HG03565 (cell line): ENCODE data around the gene HSD17B12.
"Not testable (repeated sequence)": the region's sequence is repeated elsewhere in the genome, so short reads cannot be mapped to it uniquely, and the experiment has no call there.

Source experiments
- ATAC-seq: cut with Tn5 transposase; IDR thresholded peaks from one replicate; pipeline ENCODE4 v1.9.1; 2021; ENCODE audit warnings: mild to moderate bottlenecking, moderate library complexity; ENCODE audit not compliant: unreplicated experiment

Gene HSD17B12

DNA sequence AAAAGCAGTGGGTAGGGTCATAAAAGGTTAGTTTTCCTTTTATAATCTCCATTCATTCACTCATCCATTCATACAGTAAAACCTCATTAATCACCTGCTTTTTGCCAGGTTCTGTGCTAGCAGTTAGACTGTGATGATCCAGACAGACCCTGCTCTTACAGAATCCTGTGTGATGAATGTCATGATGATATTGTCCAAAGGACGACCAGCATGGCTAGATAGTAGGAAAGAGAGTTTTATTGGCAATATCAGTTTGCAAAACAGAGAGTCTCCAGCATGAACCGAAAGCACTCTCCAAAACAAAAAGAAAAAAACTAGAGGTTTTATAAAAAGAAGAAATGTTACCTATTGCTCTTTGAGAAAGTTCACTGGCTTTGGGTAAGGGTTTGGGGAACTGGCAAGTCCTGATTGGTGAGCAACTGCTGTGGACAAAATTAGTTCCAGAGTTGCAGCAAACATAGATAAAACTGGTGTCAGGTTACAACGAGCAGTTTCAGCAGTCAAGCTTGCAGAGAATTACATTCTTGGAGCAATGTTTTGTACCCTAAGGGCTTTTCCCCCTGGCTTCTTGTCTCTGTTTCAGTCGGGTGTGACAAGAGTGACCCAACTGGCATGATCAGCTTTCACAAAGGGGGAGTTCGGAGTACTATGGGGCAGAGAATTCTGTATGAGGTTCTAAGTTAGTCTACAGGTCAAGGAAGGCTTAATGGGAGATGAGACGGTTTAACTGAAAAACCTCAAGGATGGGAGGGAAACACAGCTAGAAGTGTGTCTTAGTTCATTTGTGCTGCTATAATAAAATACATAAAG lies 58.3 kb downstream of the HSD17B12 start:
- no peak for ATAC-seq

DNA sequence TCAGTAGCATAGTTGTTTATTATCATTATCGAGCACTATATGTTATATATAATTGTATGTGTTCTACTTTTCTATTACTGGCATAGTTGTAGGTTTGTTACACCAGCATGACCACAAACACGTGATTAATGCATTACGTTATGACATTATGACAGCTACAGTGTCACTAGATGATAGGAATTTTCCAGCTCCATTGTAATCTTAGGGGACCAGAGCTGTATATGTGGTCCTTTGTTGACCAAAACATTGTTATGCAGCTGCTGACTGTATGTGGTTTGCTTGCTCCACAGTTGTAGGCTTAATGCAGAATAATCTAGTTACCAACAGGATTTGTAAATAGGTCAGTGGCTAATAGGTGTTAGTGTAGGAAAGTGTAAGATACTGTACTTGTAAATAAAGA lies 66.1 kb downstream of the HSD17B12 start:
- no peak for ATAC-seq

DNA sequence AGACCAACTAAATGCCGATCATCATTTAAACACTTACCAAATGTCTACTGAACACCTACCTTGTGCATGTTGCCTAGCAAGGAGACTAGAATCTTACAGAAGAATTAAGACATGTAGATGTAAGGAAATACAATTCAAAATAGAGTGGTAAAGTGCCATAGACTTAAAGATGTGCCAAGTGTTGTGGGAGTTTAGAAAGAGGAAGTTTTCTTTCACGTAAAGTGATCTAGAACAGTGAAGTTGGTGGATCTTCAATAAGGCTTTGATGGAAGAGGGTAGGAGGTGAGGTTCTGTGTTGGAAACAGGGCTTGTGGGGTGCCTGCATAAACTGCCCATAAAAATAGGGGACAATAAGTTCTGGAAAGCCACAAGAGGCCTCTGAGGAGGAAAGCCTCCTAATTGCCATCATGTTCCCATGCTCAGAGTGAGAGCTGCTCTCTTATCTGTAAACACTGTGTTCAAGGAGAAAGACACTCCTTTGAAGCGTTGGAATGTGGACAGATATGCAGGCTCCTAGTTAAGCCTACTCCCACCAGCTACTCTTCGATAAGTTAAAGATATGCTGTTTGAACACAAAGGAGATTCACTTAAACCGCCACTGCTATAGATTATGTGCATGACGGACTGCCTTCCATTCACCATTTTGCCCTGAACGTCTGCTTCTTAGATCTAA lies 66.7 kb downstream of the HSD17B12 start:
- ATAC-seq = no peak

DNA sequence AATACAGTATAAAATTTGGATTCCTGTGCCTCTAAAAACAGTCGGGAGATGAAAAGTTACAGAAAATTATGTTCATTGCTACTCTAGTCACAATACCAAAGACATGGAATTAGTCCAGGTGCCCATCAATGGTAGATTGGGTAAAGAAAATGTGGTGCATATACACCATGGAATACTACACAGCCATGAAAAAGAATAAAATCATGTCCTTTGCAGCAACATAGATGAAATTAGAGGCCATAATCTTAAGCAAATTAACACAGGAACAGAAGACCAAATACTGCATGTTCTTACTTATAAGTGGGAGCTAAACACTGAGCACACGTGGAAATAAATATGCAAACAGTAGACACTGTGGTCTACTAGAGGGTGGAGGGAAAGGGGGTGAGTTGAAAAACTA lies 67.6 kb downstream of the HSD17B12 start:
- ATAC-seq = no peak

DNA sequence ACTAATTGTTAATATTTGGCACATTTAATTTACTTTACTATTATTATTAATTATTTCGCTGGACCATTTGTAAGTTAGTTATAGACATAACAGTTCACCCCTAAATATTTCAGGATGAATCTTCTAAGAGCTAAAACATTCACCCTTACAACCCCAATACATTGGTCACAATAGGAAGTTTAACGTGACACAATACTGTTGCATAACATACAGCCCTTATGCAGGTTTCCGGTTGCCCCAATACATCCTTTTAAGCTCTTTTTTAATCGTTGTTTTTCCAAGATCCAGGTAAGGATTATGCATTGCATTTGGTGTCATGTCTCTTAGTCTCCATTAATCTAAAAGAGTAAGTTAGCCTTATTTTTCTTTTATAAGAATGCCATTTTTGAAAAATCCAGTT lies 71.2 kb downstream of the HSD17B12 start:
- ATAC-seq = no peak

DNA sequence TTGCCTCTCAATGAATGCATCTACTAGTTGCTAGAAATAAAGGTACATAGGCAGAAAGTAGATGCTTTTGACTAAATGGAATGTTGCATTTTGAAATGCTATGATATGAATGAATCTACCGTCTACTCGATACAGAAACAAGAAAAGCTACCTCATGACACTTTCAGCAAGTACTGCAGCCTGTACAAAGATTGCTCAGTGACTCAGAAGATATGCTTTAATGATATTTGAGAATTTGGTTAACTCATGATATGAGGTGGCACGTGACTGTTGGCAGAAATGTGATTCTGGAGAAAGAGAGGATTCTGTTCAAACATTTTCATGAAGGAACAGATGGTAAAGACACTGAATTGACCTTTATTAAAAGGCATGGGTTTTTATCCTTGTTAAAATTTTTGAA lies 76.0 kb downstream of the HSD17B12 start:
- no peak for ATAC-seq

DNA sequence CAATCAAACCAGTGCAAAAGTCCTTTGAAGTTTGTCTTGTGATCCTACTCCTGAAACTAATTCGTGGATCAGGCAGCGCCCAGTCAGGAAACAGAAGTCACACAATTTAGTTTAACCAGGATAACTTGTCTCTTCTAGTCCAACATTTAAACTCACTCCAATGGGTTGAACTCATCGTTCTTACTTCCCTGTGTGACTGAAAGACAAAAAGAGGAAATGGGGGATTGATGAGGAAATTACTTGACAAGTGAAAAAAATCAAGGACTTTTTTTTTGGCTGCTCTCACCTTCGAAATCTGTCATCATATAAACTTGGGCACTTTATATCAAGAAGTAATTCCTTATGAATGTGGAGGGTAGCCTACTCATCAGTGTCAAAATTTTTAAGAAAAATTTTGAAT lies 78.4 kb downstream of the HSD17B12 start:
- no peak for ATAC-seq

DNA sequence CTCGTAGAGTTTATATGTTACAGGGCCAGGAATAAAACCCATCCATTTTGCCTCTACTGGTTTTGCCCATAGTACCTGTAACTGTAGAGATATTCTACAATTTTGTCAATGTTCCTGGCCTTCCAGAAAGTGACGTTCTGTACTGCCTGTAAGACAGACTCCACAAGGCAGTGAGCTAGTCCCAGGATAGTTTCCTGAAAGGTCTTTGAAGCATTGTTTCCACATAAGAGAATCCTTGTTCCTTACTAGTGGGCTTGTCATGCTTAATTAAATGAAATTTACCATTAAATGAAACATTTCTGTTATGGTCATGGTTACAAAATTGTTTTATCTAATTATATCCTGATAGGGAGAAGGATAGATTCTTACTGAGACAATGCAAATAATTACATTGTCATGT lies 80.4 kb downstream of the HSD17B12 start:
- no peak for ATAC-seq

DNA sequence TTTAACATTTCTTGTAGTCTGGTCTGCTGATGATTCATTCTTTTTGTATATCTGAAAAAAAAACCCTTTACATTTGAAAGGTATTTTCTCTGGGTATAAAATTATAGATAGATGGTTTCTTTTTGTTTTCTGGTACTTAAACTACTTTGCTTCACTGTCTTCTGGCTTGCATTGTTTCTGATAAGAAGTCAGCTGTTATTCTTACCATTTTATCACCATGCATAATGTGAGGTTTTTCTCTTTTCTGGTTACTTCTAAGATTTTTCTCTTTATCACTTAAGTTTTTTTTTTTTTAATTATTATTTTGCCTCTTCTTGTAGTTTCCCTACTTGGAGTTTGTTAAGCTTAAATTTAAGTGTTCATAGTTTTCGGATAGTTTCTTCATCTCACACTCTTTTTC lies 84.7 kb downstream of the HSD17B12 start:
- no peak for ATAC-seq

DNA sequence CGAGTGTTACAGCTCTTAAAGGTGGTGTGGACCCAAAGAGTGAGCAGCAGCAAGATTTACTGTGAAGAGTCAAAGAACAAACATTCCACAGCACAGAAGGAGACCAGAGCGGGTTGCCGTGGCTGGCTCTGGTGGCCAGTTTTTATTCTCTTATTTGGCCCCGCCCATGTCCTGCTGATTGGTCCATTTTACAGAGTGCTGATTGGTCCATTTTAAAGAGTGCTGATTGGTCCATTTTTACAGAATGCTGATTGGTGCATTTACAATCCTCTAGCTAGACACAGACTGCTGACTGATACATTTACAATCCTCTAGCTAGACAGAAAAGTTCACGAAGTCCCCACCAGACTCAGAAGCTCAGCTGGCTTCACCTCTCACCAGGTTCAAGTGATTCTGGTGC lies 88.1 kb downstream of the HSD17B12 start:
- not testable (repeated sequence) for ATAC-seq

DNA sequence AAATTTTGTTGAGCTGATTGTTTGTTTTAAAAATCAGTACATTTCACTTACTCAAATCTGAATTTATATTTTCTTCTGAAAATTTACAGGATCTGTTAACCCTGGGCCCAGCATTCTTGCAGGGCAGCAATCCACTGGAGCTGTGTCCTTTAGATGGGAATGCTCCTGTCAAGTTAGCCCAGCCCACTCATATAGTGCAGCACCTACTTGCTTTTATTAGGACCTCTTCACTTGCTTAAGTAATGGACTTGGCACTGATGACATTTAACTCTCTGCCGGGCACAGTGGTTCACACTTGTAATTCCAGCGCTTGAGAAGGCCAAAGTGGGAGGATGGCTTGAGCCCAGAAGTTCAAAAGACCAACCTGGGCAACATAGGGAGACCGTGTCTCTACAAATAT lies 89.6 kb downstream of the HSD17B12 start:
- ATAC-seq = no peak

DNA sequence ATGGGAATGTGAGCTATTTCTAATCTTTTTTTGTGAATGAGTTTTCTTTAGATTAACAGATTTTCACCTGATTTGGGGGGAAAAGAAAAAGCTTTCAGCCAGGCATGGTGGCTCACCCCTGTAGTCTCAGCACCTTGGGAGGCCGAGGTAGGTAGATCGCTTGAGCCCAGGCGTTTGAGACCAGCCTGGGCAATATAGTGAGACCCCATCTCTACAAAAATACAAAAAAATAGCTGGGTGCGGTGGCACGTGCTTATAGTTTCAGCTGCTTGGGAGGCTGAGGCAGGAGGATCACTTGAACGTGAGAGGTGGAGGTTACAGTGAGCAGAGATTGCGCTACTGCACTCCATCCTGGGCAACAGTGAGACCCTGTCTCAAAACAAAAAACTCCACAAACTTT lies 92.2 kb downstream of the HSD17B12 start:
- no peak for ATAC-seq

DNA sequence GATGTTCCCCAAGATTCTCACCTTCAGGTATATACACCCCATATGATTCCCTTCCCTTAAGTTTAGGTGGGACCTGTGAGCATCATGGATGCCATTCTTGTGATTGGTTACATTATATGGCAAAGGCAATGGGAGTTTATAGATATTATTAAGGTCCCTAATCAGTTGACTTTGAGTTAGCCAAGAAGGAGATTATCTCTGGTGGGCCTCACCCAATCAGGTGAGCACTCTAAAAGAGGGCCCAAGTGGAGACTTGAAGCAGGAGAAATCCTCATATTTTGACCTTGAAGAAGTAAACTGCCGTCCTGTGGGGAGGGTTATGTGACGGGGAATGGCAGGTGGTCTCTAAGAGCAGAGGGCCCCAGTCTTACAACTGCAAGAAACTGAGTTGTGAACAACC lies 94.2 kb downstream of the HSD17B12 start:
- no peak for ATAC-seq

DNA sequence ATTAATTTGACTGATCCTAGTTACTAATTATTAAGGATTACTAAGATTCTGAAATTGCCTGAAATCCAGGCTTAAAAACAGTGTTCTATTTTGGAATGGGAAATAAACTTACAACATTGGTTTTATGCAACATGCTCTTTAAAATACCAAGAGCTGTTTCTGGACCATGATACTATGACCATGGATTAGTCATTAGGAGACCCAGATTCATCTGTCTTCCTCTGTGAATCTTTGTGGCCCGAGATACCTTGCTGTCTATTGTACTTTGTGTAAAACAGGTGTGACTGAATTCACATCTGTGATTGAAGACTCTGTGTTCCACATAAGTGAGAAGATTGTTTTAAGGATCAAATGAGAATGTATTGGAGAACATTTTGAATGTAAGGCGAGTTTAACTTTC lies 98.8 kb downstream of the HSD17B12 start:
- ATAC-seq = no peak

DNA sequence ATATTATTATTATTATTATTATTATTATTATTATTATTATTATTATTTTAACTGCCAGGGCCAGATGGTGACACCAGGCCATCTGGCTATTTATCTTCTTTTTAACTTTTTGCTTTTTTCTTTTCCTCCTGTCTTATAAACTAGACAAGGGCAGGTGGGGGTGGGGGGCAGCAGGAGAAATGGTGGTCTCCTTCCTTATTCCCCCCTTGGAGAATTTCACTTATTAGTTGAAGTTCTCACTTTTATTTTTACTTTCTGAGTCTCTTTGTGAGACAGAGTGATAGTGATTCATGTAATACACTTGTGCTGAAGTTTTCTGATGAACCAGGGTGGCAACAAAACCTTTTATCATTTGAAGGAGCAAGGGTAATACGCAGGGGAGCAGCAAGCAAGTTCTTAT lies 103.8 kb downstream of the HSD17B12 start:
- no peak for ATAC-seq

DNA sequence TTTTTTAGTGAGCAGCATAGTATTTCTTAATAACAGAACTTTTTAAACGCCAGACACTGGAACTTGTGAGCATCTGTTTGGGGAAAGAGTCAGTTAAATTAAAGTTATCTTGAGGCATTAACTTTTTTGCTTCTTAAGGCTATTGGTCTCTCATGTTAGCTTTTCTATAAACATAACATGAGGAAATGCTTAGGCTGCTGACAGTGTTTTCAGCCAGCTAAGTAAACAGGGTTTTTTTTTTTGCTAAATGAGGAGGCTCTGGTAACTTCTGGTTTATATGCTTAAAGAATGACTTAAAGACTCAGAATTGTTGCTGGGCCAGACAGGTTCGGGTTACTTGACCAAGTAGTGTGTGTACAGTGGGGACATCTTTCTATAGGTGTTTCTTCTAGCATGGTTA lies 104.3 kb downstream of the HSD17B12 start:
- no peak for ATAC-seq

DNA sequence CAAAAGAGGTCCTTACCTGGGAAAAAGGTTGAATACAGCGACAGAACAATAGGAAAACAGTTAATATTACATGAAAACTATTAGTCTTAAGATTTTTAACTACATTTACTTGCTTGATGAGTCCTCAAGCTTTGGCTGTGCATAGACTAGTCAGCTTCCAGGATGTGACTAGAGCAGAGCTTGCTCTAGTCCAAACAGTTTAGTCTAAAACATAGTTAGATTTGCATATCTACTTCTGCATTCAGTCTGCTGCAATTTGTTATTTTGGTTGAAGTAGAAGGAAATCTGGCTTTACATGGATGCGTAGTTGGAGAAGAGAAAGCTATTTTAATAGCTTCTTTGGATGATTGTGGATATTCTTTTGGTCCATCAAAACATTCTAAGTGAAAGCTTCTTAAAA lies 104.8 kb downstream of the HSD17B12 start:
- no peak for ATAC-seq

DNA sequence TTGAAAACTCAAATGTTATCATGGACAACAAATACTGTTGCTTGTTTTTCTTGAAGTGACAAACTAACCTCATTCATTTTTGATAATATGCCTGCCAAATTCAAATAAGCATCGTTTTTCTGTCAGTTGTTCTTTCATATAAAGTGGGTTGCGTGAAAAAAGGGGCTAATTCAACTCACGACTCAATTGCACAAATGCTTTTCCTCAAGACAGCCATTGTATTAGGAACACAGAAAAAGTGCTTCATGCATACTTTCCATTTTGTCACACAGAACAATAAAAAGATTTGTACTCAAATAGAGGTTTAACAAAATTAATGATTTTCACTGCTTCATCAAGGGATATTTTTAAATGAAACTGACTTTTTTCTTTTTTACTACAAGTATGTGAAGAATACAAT lies 105.5 kb downstream of the HSD17B12 start:
- ATAC-seq = no peak

DNA sequence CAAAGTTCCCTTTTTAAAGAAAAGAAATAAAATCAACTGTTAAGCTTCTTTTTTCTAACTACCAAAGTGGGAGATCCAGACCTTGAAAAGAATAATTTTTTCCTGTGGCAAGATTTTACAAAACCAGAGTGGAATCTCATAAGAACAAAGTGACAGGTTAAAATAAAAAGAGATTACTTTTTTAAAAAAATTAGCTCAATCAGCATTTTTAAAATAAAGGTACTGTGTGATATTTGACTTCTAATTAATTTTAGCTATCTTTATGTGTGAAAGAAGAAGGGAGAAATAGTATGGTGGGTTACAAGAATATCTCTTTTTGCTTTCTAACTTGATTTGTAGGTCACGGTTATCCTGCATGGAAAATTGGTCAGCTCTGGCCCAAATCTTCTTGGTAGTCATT lies 107.3 kb downstream of the HSD17B12 start:
- no peak for ATAC-seq

DNA sequence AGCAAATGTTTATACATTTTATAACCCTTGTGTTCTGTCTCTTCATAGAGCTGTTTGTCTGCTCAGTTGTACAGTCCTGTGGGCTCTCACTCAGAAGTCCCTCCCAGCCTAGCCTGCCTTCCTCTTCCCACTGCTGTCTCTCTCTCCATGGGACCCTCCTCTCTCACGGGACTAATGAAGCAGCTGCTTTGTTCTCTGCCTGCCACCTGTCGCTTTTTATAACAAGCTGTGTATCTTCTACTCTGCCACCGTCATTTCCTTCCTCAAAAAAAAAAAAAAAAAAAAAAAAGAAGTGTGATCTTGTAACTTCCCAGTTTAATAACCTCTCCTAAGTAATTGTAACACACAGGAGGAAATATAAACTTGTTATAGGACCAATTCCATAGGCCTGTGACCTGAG lies 107.9 kb downstream of the HSD17B12 start:
- no peak for ATAC-seq

DNA sequence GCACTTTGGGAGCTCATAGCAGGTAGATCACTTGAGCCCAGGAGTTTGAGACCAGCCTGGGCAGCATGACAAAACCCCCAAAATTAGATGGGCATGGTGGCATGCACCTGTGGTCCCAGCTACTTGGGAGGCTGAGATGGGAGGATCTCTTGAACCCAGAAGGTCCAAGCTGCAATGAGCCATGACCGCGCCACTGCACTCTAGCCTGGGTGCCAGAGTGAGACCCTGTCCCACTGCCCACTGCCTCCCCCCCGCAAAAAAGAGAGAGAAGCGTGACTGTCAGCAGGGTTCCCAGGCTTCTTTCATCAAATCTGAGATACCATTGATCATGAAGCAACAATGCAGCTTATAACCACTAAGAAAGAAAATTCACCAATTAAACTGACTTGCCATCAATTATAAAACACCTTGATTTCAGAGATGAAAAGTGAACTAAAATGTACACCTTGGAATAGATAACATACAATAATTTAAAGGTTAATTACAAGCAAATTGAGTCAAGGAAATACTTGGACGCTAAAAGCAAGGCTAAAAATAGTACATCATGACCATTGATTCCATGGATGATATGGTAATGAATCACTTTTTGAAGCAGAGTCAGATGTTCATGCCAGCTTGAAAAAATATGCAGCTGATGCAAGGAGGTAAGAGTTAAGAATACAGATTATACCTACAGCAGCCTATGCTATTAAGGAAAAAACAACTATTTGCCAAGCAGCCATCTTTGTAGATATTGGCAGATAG lies 109.3 kb downstream of the HSD17B12 start:
- no peak for ATAC-seq

DNA sequence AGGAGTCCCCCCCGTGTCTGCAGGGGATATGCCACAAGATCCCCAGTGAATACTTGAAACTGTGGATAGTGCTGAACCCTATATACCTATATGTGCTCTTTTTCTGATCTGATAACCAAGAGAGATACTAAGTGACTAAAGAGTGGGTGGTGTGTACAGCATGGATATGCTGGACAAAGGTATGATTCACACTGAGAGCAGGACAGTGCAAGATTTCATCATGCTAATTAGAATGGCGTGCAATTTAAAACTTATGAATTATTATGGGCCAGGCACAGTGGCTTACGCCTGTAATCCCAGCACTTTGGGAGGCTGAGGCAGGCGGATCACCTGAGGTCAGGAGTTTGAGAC lies 109.9 kb downstream of the HSD17B12 start:
- ATAC-seq = no peak
